K562 (cell line): ENCODE results near the gene DNASE2B.

Experiments
- KDM1A ChIP-seq, 2 experiments: fragments of 450-650 bp; IDR thresholded peaks; 2 replicates each; pipeline ENCODE4 v1.6.1; 2016; ENCODE audit warnings: mild to moderate bottlenecking in 2 of 2
- RAD51 ChIP-seq: fragments of 450-650 bp; IDR thresholded peaks from 2 replicates; pipeline ENCODE4 v1.7.1; 2016; ENCODE audit warnings: low read depth, mild to moderate bottlenecking, borderline replicate concordance
- RBBP5 ChIP-seq: fragments of 200-600 bp; sonication (generic); IDR thresholded peaks from 2 replicates; pipeline ENCODE4 v1.6.1; 2012; ENCODE audit warnings: borderline replicate concordance, mild to moderate bottlenecking, low read length, control low read depth, inconsistent platforms; ENCODE audit not compliant: insufficient read depth, poor library complexity, severe bottlenecking
- TGIF2 ChIP-seq: sonication (generic); formaldehyde crosslinking; IDR thresholded peaks from 2 replicates; pipeline ENCODE4 v1.8.1; 2022; ENCODE audit warnings: mild to moderate bottlenecking, missing genetic modification reagents, moderate library complexity
- TF ChIP-seq, protein P1 (sequence below): sonication (generic); formaldehyde crosslinking; IDR thresholded peaks from 2 replicates; pipeline ENCODE4 v1.8.1; 2023; ENCODE audit warnings: mild to moderate bottlenecking, missing genetic modification reagents, moderate library complexity
- TF ChIP-seq, protein P2 (sequence below), 2 experiments: fragments of 450-650 bp in 1 of 2; sonication (generic) in 1 of 2; formaldehyde crosslinking in 1 of 2; IDR thresholded peaks in 1 of 2; conservative IDR thresholded peaks in 1 of 2; 2 replicates each; pipeline versions ENCODE4 v1.6.1 to v1.8.1; 2016 to 2023; ENCODE audit warnings: mild to moderate bottlenecking in 2 of 2, moderate library complexity in 2 of 2, inconsistent platforms in 1 of 2, missing genetic modification reagents in 1 of 2

DNA sequence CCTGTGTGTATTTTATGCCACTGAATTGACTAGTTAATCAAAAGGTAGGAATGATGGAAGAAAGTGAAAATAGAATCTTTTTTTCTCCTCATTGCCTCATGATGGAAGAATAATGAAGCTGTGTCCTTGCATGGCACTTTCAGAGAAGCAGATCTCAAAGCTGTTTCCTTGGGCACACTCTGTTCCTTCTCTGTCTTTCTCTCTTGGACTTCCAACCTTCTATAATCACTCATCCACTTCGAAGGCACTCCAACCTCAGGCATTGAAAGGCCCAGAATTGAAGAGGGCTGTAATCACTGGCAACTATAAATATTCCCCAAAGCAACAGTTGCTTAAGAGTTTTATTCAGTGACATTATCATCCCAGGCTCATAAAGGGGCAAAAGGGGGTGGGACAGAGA, 31.1 kb upstream of the DNASE2B start:
- TF ChIP-seq RBBP5, result no peak
- TF ChIP-seq, protein P1, sequence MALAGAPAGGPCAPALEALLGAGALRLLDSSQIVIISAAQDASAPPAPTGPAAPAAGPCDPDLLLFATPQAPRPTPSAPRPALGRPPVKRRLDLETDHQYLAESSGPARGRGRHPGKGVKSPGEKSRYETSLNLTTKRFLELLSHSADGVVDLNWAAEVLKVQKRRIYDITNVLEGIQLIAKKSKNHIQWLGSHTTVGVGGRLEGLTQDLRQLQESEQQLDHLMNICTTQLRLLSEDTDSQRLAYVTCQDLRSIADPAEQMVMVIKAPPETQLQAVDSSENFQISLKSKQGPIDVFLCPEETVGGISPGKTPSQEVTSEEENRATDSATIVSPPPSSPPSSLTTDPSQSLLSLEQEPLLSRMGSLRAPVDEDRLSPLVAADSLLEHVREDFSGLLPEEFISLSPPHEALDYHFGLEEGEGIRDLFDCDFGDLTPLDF (CRISPR knock-in tag), result no peak
- TF ChIP-seq, protein P2, sequence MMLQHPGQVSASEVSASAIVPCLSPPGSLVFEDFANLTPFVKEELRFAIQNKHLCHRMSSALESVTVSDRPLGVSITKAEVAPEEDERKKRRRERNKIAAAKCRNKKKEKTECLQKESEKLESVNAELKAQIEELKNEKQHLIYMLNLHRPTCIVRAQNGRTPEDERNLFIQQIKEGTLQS (IDR thresholded peaks at IDR 0.05), result no peak
- TF ChIP-seq, protein P2 (CRISPR knock-in tag; conservative IDR thresholded peaks at IDR 0.05), result no peak
- no peak for TF ChIP-seq RAD51
- no peak for TF ChIP-seq TGIF2 (CRISPR knock-in tag)
- no peak for TF ChIP-seq KDM1A (IDR thresholded peaks at IDR 0.05)
